NCI-H226 (cell line): Measurements from ENCODE around the gene TENT4A.
"Not testable (repeated sequence)": the region's sequence is repeated elsewhere in the genome, so short reads cannot be mapped to it uniquely, and the experiment has no call there.

Experiments used
- DNase-seq: peaks from one replicate; pipeline ENCODE4 v3.0.0-alpha.2; 2015

Gene TENT4A

DNA sequence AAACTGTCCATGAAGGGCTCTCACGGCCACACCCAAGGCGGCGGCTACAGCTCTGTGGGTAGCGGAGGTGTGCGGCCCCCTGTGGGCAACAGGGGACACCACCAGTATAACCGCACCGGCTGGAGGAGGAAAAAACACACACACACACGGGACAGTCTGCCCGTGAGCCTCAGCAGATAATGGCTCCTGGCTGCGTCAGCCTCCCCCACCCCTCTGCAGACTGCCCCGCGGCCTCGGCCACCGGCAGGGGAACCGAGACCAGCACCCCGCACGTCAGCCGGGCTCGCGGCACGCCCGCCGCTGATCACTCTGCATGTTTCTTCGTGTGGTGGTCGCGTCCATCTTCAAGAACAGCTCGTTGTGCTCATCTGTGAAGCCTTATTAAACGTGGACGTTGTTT is 41.5 kb downstream of the TENT4A start:
- no peak for DNase-seq

DNA sequence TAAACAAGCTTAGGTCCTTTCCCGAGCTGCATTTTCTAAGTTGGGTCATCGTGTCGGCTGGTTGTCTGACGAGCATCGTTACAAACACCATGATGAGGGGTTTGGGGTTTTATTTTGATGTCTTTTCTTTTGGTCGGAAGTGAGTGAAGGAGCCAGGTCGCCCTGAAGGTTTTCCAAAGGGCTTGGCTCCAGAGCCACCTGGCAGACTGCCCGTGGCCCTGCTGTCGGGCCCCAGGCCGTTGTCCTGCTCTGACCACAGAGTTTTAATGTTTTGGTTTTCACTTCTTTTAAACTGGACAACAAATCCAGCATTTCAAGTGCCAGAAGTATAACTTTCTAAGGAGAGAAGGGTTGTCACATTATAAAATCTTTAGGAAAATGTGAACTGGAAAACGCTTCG is 42.3 kb downstream of the TENT4A start:
- no peak for DNase-seq

DNA sequence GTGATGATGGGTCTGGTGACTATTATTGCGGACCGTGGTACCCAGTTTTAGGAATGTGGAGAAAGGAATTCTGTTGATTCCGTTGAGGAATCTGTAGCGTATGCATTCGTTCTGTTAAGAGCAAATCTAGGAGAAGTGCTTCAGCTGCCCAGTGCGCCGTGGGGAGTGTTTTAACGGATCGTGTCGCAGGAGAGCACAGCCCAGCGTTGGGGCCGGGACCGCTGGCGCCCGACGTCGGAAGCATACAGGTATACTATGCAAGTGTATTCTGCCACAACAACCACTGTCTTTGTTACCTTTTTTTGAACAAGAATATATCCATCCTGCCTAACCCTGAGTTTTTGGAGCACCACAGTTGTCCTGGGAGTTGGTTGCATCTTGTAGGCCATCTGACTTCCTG is 42.7 kb downstream of the TENT4A start:
- DNase-seq: no peak

DNA sequence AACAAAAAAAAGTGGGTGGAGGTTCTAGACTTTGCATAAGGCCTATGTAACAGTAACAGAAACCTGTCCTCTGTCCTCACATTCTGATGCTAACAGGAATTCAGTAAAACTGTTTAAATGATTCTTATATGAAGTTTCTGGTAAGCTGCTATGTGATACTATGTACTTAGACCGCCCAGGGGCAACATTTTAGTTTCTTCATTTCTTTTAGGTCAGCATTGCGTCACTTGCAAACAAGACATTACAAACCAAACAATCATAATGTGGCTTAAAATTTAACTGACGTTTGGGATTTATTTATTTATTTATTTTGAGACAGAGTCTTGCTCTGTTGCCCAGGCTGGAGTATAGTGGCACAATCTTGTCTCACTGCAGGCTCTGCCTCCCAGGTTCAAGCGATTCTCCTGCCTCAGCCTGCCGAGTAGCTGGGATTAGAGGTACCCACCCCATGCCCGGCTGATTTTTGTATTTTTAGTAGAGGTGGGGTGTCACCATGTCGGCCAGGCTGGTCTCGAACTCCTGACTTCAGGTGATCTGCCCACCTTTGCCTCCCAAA is 44.3 kb downstream of the TENT4A start:
- DNase-seq: no peak

DNA sequence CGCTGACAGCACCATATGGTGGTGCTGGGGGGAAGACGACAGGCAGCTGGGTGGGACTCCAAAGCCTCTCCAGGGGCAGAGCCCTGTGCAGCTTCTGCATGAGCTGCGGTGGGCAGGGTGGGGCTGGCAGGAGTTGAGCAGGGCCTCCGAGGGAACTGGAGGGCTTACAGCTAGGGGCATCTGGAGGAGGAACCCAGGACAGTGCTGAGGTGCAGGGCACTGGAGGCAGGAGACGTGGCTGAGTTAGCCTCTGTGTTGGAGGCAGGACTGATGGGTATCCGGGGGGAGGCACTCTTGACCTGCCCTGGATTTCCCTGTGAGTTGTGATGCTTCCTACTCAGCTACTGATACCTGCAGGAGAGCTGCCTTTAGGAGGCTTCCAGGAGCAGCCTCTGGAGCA is 45.0 kb downstream of the TENT4A start:
- no peak for DNase-seq

DNA sequence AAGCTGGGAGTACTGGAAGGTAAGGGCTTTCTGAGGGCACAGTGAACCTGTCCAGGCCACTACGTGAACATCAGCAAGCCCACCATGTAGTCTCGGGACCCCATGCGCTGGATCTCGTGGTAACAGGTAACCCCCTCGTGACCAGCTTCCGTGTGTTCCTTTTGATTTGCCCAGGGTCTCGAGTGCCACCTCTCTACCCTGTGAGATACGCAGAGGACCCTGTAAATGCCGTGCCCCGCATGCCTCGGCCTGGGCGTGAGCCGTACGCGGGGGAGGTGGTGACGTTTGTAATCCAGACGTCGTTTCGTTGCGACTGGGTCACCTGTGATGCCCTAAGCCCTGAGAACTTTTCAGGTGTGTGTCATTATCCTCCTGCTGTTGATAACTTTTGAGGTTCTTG is 45.5 kb downstream of the TENT4A start:
- DNase-seq: no peak

DNA sequence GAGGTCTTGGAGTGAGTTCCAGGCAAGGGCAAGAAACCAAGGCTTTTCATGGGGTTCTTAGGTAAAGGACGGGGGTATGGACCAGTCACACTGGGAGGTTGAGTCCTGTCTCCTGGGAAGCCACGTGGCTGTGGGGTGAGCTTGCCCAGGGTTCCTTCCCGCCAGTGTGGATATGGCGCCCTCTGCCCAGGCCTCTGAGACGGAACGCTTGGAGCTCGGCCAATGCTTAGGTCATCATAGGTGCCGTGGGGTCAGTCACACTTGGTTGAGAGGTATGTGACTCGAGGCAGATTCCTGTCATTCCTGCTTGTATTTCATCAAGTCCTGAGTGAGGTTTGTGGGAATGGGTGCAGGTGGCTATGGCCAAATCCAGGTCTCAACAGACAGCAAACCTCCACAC is 46.2 kb downstream of the TENT4A start:
- peak; percentile 16 for DNase-seq

DNA sequence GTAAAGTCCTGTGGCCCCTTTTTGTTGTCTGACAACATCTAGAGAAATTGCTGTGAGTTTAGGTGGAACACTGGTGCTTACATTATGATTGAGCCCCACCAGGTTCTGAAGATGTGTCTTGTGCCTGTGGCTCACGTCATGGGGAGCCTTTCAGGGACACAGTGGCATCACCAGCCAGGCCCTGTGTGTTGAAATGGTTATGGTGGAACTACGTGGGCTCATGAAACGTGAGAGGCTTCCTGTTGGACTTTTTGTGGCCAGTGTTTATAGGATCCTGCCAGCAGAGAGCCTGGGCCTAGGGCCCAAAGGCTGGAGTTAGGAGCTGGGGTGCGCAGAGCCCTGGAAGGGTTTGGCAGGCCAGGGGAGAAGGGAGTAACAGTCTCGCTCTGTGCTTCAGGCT is 46.8 kb downstream of the TENT4A start:
- DNase-seq: no peak

DNA sequence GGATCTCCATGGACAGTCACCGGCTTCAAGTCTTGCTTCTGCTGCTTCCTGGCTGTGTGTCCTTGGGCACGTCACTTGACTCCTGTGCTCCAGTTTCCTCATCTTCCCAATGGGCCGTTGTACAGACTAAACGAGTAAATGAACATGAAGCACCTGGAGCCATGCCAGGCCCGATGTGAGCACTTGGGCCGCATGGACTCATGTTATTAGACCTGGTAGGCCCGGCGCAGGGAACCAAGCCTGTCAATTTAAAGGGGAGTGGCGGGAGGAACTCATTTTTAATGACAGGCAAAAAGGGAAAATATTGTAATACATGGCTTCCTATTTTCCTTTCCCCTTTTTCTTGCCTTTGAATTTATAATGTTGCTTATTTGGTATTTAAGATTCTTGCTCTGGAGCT is 47.5 kb downstream of the TENT4A start:
- no peak for DNase-seq

DNA sequence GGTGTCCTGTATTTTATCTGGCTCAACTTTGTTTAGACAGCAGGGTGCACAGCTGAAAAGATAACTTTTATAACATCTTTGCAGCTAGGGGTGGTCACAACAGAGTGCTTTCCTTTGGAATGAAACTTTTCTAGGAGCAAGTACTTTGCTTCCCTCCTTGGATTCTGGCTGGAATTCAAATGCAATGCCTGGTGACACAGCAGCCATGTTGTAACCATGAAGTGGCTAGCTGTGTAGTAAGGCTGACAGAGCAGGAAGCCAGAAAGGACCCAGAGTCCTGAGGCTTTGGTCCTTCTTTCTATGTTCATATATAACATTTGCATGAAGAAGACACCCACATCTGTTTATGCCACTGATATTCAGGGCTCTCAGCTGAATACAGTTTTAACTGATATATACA is 48.1 kb downstream of the TENT4A start:
- no peak for DNase-seq

DNA sequence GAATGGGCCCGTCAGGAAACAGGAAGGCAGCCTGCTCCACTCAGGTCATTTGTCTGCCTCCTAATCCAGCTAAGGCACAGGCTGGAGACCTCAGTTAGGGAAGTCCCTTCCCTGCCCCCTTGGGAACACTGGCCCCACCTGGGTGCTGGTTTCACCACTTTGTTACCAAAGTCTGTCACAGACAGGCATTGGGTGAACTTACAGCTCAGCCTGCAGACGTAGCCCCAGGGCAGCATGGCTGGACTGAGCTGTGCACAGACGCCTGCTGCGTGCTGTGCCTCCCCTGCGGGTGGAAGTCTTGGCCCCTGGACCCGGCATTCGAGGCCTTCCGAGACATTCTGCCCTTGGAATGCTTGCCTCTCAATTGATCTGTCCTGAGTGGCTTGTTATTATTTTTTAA is 48.9 kb downstream of the TENT4A start:
- DNase-seq: no peak

DNA sequence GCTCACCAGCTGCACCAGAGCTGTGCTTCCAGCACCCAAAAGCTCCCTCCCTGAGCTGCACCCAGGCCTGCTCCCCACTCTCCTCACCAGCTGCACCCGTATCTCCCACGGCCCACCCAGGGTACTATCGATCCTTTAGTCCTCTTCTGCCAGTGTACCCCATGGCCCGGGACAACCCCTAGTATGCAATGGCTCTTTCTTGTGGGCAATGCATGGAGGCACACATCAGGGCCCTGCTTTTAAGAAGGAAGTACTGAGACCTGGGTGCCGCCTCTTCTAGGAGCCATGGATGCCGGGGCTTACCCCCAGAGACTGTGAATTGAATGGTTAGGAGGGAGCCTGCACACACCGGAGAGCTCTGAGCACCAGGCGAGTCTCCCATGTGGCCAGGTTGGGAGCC is 49.5 kb downstream of the TENT4A start:
- DNase-seq: no peak

DNA sequence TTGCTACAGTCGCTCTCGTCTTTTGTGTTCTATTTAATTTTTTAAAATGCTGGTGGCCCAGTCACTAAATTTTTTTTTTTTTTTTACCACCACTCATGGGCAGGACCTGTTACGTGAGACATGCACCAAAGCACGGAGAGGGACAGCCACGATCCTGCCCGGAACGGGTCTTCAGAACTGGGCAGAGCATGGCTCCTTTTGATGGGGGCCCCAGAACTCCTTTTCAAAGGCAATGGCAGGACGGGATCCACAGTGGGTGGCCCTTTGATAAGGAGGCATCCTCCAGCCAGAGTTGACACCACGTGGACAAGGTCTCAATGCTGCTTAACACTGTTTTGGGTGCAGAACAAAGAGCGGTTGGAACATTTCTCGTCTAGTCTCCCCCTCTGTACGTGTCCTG is 50.0 kb downstream of the TENT4A start:
- DNase-seq: no peak

DNA sequence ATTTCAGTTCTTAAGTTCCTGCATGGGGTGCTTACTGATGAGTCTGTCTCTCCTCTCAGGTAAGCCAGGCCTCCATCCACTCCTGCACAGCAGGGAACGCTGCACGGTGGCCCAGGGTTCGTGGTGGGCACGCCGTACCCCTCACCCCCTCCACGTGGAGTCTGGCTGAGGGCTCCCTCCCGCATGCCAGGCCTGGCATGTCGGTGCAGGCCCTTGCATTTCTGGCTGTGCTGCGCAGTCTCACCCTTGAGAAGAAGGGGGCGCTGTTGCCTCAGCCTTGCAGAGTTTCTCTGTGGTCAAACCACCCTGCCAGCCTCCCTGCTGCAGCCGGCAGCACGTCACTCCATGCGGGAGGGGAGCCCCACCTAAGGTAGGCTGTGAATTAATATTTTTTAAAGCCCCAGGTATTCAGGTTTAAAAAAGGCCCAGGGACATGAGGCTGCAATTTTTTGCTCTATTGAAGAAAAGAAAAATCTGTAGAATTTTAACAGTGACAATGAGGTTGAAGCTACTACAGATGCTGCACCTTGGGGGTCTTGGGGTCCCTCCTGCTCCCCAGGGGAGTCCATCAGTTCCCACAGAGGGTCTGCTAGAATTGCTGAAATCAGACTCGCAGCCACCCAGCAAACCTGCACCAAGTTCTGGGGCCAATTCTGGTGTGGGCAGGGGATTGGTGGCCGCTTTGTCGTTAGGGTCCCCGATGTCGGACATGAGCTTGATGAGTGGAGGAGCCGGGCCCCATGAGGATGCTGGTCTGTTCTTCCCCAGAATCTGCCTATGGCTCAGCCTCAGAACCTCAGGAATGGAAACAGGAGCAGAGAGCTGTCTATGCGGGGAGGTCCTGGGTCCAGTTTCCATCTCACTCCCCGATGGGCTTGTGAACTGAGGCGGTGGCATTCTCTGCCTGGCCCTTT is 52.6 kb downstream of the TENT4A start:
- peak; percentile 52 for DNase-seq

DNA sequence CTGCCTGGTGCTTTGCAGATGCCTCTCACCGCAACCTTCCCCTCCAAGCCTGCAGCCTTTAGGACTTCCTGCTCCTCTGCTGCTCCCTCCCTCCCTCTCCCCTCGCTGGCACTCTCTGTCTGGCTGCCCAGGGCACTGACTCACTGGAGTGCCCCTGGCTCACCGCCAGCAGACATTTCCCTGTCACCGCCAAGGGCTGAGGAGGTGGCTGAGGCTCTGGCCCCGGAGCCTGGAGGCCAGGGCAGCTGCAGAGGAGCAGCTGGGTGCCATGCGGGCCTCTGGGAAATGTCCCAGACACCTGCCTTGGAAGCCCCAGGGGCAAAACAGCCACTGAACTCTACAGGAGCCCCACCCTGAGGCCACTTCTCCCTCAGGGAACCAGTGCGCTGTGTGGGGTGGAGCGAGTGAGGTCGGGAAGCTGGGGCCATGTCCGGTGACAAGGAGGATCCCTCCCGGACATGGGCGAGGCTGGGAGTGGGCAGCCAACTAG is 53.4 kb downstream of the TENT4A start:
- peak; percentile 63 for DNase-seq

DNA sequence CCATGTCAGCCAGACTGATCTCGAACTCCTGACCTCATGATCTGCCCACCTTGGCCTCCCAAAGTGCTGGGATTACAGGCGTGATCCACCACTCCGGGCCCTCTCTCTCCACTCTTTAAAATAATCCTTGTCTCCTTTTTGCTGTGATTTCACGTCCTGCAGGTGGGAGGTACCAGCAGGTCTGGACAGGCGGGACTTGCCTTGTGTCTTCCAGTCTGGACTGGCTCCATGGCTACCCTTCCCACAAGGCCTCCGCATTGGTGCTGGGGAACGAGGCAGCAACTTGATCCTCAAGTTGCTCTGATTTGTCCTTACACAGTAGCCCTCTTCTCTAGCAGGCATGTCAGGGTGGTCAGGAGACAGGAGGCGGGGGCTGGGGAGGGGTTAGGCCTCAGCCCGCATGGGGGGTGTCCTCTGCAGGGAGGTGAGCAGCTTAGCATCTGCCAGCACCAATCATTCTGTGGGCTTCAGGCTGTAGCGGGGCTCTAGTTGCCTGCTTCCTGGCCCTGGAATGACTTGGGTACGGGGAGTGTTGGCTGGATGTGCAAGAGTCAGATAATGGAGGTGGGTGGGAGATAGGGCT is 54.3 kb downstream of the TENT4A start:
- no peak for DNase-seq

DNA sequence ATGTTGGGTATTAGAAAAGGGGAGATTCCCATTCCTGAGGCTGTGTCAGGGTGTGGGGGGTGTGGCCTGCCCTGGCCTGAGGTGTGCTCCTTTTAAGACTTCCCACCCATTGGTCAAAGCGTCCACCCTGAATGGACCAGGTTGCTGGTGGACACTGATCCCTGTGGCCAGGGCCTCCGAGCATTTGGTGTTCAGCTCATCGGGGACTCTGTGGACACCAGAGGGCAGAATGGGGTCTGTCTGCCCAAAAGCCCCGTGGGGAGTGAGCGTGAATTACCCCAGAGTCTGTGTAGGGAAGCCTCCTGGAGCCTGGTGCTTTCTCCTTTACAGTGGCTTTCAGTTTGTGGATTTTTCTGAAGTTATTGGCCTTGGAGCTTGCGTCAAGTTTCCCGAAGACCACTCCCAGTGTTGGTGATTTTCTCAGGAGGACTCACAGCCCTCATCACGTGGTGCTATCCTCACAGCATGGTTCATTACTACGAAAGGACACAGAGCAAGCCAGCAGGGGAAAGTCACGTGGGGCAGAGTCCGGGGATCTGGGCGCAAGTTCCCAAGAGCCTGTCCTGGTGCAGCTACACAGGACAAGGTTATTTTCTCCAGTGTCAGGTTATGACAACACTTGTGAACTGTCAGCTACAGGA is 55.5 kb downstream of the TENT4A start:
- DNase-seq: no peak

DNA sequence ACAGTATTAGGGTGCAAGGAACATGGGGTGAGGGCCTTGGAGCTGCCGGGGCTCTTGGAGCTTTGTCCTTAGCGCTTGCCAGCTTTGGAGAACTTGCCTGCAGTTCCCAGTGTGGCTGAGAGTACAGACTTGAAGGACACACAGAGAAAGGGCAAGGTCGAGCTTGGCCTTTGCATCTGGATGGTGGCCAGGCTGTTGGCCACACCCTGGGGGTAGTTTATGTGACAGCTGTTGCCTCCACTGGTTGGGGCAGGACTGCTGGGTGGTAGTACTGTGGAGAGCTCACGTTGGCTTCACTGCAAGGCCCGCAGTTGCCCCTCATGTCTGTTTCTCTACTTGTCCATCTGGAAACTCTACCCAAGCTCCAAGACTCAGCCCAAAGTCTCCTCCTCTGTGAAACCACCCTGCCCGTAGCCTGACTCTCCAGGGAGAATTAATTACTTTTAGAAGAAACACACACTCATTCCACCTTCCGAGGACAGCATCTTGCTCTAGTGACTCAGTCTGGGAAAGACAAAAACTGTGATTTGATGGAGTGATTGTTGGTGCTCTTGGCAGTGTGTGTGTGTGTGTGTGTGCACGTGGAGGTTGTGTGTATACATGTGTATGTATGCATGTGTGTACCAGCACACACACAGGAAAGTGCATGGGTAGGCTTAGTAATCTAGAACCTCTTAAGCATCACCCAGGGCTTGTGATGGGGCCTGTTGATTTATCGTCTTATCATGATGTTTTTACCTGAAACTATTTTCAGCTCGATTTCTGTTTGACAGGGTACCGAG is 57.8 kb downstream of the TENT4A start:
- no peak for DNase-seq

DNA sequence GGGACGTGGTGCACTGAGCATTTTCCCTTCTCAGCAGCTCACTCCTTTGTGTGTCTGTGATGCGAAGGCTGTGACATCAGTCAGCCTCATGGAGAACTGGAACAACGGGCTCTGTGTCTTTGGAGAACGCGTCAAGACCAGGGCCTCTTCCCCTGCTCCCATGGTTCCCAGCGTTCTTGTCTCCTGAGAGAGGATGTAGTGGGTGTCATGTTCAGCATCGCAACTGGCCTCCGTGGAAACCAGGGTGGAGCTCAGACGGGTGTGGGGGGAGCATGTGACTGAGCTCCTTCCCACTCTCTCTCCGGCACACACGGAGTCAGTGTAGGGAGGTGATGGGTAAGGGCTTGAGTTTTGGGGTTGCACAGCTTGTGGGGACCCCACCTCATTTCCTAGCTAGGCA is 59.7 kb downstream of the TENT4A start:
- DNase-seq: no peak

DNA sequence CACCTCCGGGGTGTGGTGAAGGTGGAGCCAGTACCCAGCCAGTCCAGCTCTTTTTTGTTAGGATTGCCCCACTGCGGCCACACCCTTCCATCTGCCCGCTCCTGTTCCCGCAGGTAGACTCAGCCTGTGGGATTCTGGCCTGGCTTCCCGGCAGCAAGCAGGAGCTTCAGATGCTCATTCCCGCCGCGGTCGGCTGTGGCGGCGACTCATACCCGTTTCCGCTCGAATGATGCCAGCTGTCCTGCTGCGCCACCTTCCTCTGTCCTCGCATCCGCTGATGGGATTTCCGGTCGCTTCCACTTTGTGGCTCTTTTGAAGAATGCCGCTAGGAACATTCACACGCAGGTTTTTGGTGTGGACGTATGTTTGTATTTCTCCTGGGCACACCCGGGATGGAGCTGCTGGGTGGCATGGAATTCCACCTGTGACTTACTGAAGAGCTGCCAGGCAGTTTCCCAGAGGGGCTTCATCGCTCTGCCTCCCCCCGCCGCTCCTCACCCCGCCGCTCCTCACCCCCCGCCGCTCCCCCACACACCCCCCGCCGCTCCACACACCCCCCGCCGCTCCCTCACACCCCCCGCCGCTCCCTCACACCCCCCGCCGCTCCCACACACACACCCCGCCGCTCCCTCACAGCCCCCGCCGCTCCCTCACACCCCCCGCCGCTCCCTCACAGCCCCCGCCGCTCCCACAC is 60.3 kb downstream of the TENT4A start:
- DNase-seq: no peak

DNA sequence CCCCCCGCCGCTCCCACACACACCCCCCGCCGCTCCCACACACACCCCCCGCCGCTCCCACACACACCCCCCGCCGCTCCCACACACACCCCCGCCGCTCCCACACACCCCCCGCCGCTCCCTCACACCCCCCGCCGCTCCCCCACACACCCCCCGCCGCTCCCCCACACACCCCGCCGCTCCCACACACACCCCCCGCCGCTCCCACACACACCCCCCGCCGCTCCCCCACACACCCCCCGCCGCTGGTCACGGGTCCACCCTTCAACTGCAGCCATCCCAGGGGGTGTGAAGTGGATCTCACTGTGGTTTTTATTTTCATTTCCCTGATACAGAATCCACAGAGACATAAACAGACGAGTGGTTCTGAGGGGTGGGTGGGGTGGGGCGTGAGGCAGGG is 61.0 kb downstream of the TENT4A start:
- DNase-seq: not testable (repeated sequence)

DNA sequence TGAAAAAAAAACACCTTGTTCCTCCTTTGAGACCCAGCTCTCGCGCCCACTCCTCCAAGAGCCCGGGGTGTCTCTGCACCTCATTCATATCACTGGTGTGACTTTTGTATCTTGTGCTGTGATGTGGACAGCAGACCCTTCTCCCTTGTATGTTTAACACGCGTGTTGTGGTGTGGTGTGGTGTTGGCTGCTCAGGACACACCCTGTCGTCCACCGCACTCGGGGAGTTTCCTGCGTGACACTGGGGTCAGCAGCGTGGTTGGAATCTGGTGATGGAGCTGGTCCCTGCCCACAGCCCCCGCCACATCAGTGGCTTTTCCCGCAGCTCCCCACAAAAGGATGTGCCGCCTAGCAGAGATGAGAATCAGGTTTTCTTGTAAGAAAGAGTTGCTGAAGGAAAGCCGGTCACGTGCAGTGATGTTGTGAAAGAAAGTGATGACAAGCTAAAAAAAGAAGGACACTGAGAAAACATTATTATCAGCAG is 61.5 kb downstream of the TENT4A start:
- DNase-seq: no peak
